Activated naive CD4-positive, alpha-beta T cell treated with anti-CD3 and anti-CD28 coated beads, Interleukin-2, amount 50 U/mL, for 24 hours (primary cell): Measurements from ENCODE around the gene RANBP9.

Experiments used
- H3K27ac Mint-ChIP-seq: one replicate; pipeline ENCODE4 v1.8.0; 2021; ENCODE audit warnings: mild to moderate bottlenecking, mixed read lengths
- H3K27me3 Mint-ChIP-seq: one replicate; pipeline ENCODE4 v1.8.0; 2021; ENCODE audit warnings: mixed read lengths
- H3K36me3 Mint-ChIP-seq: one replicate; pipeline ENCODE4 v1.8.0; 2021; ENCODE audit warnings: mixed read lengths
- H3K4me1 Mint-ChIP-seq: one replicate; pipeline ENCODE4 v1.8.0; 2021; ENCODE audit warnings: mixed read lengths
- H3K4me3 Mint-ChIP-seq: one replicate; pipeline ENCODE4 v1.8.0; 2021; ENCODE audit warnings: mild to moderate bottlenecking, mixed read lengths
- H3K9me3 Mint-ChIP-seq: one replicate; pipeline ENCODE4 v1.8.0; 2021; ENCODE audit warnings: mixed read lengths

RANBP9 gene

DNA sequence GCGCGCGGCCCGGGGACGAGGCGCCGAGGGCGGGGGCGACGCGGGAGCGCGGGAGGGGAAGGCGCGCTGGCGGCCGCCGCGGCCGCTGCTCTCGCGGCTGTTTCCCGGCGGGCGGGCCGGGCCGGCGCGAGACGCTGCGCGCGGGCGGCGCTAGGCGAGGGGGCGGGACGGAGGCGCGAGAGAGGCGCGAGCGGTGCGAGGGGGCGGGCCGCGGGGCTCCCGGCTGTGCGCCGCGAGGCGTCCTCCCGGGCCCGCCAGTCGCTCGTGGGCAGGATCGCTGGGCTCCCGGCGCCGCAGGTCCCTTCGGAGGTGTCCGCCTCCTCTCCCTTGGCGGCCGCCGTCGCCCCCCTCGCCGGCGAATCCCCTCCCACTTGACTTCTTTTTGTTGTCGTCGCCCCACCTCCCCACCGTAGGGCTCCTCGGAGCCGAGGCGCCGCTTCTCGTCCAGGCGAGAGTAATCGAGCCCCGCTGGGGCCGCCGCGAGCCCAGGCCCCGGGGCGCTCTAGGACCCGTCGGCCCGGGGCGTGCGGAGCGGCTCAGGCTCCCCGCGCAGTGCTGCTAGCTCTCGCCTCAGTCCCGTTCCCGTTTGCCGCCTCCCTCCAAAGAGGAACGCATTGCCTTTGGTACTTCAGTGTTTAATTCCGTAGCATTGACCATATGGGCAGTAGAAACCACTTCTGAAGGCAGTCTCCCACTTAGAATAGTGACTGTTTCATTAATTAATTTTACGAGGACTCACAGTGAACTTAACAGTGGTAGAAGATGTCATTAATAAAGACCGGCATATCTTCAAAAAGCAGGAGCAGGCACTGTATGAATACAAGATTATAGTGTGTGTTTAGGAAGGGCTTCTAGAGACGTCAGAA is at the start of gene RANBP9:
Gene RANBP9 (minus strand): TSS at position 103 of the 866 bp plus-strand sequence. CDS start 330 bp downstream, outside the sequence.
- no peaks in the 10 kb centered on the region for H3K9me3 Mint-ChIP-seq
- H3K27ac Mint-ChIP-seq, result peak within 1 kb of the TSS; percentile 99
- peaks cover 9% of the 10 kb centered on the region for H3K36me3 Mint-ChIP-seq
- no peaks in the 10 kb centered on the region for H3K27me3 Mint-ChIP-seq
- H3K4me1 Mint-ChIP-seq, result peaks cover 57% of the 10 kb centered on the region
- peak within 1 kb of the TSS; percentile 98 for H3K4me3 Mint-ChIP-seq

DNA sequence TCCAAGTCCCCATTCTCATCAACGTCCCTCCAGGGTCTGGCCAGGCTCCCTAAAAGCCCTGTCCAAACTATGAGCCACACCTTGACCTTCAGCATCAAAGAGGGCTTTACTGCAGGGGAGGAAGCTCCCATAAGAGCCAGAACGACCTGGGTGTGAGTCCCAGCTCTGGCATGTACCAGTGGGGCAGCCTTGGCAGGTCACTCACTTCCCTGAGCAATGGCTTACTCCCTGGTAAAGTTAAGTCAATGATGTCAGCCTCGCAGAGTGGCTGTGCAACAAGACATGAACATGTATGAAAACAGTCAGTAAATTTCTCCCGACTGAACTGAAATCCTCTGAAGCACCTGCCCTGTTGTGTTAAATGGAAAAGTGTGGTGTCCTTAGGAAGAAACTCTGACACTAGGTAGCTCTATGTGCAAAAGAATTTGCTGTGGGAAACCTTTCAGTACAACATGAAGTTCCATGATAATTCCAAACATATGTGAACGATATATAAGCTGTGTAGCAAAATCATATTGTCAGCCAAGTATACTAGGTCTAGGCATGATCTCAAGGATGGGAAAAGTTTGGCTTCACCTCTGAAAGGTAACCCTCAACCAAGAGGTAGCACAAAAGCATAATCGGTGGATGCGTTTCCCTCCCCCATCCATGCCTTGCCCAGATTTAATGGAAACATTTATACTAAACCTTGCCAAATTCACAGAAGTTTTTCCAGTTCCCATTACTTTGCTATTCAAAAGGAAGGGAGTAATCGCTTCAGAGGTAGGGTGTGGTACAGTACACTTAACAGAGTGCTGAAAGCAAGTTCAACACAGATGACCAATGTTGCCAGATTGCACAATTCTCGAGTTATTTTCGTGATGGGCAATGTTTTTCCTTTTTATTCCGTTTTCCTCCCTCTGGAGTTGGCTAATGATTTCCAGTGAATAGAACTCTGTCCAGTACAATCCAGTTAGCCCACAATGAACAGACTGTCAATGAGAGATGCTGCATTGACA is 49.0 kb upstream of the RANBP9 start:
- Mint-ChIP-seq H3K27ac (peak overlapping the region; percentile 68), H3K9me3 (no peaks in the 10 kb centered on the region), H3K4me3 (no peak overlapping the region), H3K36me3 (no peaks in the 10 kb centered on the region), H3K27me3 (no peaks in the 10 kb centered on the region), H3K4me1 (peaks cover 27% of the 10 kb centered on the region)

DNA sequence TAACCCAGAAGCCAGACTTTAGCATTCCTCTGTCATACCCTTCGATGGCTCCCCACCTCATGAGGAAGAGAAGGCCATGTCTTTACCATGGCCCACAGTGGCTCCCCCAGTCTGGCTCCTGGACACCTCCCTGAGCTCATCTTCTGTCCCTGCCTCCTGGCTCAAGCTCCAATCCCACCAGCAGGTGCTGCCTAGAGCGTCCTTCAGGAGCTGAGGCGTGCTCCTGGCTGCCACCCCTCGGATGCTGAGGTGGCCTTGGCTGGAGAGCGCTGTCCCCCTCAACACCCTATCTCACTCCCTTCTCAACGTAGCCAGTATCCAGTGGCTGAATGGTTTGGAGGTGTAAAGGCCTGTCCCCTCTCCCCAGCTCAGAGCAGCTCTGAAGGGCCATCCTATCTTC is 47.4 kb upstream of the RANBP9 start:
- Mint-ChIP-seq H3K27me3 (no peaks in the 10 kb centered on the region), H3K4me1 (peaks cover 25% of the 10 kb centered on the region), H3K27ac (peak overlapping the region; percentile 13), H3K9me3 (no peaks in the 10 kb centered on the region), H3K36me3 (no peaks in the 10 kb centered on the region), H3K4me3 (no peak overlapping the region)

DNA sequence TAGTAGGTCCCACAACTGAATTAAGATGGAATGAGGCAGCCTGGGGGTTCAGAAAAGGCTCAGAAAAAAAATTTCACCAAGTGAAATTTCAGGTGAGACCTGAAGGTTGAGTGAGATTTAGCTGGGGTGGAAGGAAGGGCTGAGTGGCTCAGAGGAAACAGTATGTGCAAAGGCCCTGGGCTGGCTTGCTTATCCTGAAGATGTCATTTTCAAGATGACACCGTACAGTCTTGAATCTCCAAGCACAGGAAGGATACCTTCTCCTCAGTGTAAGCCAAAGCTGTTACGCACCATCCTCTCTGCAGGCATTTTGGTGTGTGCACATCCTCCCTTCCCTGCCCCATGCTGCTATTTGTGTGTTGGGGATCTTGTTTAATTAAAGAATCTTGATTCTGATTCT is 43.0 kb upstream of the RANBP9 start:
- no peaks in the 10 kb centered on the region for H3K36me3 Mint-ChIP-seq
- H3K27ac Mint-ChIP-seq, result no peak overlapping the region
- no peaks in the 10 kb centered on the region for H3K9me3 Mint-ChIP-seq
- H3K4me1 Mint-ChIP-seq, result no peaks in the 10 kb centered on the region
- no peaks in the 10 kb centered on the region for H3K27me3 Mint-ChIP-seq
- H3K4me3 Mint-ChIP-seq, result no peak overlapping the region

DNA sequence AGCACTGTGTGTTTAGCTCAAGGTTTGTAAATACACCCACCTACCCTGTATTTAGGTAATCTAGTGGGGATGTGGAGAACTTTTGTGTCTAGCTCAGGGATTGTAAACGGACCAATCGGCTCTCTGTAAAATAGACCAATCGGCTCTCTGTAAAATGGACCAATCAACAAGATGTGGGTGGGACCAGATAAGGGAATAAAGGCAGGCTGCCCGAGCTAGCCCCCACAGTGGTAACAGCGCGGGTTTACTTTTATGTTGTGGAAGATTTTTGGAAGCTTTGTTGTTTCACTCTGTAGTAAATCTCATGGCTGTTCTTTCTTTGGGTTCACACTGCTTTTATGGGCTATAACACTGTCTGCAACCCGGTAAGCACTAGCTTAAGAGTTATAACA is 32.1 kb upstream of the RANBP9 start:
- Mint-ChIP-seq H3K36me3 (no peaks in the 10 kb centered on the region), H3K9me3 (no peaks in the 10 kb centered on the region), H3K4me3 (no peak overlapping the region), H3K27ac (no peak overlapping the region), H3K27me3 (no peaks in the 10 kb centered on the region), H3K4me1 (peaks cover 3% of the 10 kb centered on the region)

DNA sequence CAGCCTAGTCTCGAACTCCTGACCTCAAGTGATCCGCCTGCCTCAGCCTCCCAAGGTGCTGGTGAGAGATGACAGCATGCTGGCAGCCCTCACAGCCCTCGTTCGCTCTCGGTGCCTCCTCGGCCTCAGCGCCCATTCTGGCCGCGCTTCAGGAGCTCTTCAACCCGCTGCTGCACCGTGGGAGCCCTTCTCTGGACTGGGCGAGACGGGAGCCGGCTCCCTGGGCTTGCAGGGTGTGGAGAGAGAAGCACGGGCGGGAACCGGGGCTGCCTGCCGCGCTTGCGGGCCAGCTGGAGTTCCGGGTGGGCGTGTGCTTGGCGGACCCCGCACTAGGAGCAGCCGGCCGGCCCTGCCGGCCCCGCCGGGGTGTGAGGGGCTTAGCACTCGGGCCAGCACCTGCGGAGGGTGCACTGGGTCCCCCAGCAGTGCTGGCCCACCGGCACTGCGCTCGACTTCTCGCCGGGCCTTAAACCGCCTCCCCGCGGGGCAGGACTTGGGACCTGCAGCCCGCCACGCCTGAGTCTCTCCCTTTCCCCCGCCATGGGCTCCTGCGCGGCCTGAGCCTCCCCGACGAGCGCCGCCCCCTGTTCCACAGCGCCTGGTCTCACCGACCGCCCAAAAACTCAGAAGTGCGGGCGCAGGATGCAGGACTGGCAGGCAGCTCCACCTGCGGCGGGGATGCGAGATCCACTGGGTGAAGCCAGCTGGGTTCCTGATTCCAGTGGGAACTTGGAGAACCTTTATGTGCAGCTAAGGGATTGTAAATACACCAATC is 31.5 kb upstream of the RANBP9 start:
- Mint-ChIP-seq H3K27ac (no peak overlapping the region), H3K9me3 (no peaks in the 10 kb centered on the region), H3K4me1 (peaks cover 3% of the 10 kb centered on the region), H3K27me3 (no peaks in the 10 kb centered on the region), H3K36me3 (no peaks in the 10 kb centered on the region), H3K4me3 (no peak overlapping the region)

DNA sequence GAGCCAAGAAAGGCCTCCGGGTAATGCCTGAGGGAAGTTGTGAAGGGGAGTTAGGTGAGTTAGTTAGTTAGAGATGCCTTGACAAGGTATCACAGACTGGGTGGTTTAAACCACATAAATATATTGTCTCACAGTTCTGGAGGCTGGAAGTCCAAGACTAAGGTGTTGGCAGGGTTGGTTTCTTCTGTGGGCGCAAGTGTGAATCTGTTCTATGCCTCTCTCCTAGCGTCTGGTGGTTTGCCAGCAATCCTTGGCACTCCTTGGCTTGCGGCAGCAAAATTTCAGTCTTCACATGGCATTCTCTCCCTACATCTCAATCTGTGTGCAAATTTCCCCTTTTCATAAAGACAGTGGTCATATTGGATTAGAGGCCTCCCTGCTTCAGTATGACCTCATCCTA is 29.7 kb upstream of the RANBP9 start:
- H3K27me3 Mint-ChIP-seq, result no peaks in the 10 kb centered on the region
- no peaks in the 10 kb centered on the region for H3K9me3 Mint-ChIP-seq

DNA sequence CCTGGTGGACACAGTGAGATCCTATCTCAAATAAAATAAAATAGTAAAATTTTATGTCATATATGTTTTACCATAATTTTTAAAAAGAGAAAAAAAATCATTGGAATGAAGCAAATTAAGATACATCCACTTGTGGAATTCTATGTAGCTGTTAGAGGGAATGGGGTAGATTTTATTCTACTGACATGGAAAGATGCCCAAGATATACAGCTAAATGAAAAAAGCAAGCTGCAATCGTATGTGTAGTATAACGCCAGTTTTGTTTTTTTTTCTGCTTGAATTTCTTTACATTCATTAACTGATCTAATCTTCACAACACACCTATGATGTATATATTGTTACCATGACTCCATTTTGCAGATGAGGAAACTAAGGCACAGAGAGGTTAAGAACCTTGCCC is 23.4 kb upstream of the RANBP9 start:
- no peak overlapping the region for H3K27ac Mint-ChIP-seq
- peaks cover 3% of the 10 kb centered on the region for H3K4me1 Mint-ChIP-seq
- H3K9me3 Mint-ChIP-seq, result no peaks in the 10 kb centered on the region
- no peak overlapping the region for H3K4me3 Mint-ChIP-seq
- H3K36me3 Mint-ChIP-seq, result no peaks in the 10 kb centered on the region
- H3K27me3 Mint-ChIP-seq, result no peaks in the 10 kb centered on the region

More for the DNA sequence above, 29.7 kb upstream of the RANBP9 start:
- Mint-ChIP-seq H3K27ac (no peak overlapping the region), H3K4me3 (no peak overlapping the region), H3K4me1 (no peaks in the 10 kb centered on the region), H3K36me3 (no peaks in the 10 kb centered on the region)

DNA sequence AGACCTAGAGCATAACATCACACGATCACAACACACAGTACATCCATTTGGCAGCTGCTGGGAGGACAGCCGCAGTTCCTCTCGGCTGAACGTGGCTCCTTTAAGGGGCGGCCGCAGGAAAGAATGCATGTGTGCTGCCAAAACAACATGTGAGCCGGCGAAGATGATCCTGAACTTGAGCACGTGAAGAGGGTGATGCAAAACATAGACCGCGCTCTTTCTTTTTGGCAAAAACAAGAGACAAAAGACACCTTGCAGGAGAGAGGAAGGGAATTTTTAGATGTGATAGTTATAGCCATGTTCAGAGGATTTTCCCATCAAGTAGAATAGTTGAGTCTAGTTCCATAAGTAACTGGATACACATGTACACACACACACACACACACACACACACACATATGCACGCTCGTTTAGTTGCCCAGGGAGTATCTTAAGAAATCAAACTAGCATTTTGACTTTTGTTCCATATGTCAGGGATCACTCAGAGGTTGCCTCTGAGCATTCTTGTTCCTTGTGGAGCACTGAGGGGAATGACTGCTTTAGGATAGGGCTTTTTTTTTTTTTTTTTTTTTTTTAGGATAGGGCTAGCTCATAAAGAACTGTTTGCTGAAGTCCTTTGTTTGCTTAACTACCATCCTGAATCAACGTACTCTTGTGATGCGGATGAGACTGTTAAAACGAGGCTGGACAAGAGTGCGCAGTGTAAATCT is 21.7 kb upstream of the RANBP9 start:
- no peaks in the 10 kb centered on the region for H3K9me3 Mint-ChIP-seq
- no peaks in the 10 kb centered on the region for H3K36me3 Mint-ChIP-seq
- no peak overlapping the region for H3K4me3 Mint-ChIP-seq
- H3K27me3 Mint-ChIP-seq, result no peaks in the 10 kb centered on the region
- H3K4me1 Mint-ChIP-seq, result peaks cover 12% of the 10 kb centered on the region
- no peak overlapping the region for H3K27ac Mint-ChIP-seq

DNA sequence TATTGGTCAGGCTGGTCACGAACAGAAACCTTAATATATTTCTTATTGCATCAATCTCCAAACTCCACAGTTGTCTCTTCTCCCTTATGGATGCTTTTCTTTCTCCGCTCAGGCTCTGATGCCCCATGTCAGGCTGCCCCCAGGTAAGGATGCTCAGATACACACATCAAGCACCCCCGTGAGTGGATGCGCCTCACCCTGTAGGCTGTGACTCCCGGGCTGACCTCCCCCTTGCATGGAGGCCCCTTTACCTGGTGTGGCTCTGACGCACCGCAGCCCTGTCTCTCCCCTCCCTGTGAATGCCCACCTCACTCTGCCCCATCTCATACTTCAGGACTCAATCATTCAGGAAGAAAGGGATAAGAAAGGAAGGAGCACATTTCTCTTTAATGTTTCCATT is 19.1 kb upstream of the RANBP9 start:
- peaks cover 24% of the 10 kb centered on the region for H3K4me1 Mint-ChIP-seq
- H3K27me3 Mint-ChIP-seq, result no peaks in the 10 kb centered on the region

DNA sequence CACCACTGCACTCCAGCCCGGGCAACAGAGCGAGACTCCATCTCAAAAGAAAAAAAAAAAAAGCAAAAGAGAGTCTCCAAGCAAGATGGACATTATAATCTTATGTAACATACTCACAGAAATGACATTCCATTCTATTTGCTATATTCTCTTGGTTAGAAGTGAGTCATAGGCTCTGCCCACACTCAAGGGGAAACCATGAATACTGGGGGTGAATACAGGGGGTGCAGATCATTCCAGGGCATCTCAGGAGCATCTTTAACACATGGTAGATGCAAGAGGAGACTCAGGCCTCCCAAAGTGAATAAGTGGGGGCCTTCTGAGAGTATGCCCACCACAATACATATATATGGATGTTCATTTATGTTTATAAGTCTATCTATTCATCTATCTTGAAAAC is 18.3 kb upstream of the RANBP9 start:
- Mint-ChIP-seq H3K36me3 (no peaks in the 10 kb centered on the region), H3K9me3 (no peaks in the 10 kb centered on the region), H3K4me1 (peaks cover 32% of the 10 kb centered on the region), H3K4me3 (no peak overlapping the region), H3K27me3 (no peaks in the 10 kb centered on the region), H3K27ac (no peak overlapping the region)

More for the DNA sequence above, 19.1 kb upstream of the RANBP9 start:
- no peaks in the 10 kb centered on the region for H3K9me3 Mint-ChIP-seq
- no peak overlapping the region for H3K27ac Mint-ChIP-seq
- H3K4me3 Mint-ChIP-seq, result no peak overlapping the region
- H3K36me3 Mint-ChIP-seq, result no peaks in the 10 kb centered on the region

DNA sequence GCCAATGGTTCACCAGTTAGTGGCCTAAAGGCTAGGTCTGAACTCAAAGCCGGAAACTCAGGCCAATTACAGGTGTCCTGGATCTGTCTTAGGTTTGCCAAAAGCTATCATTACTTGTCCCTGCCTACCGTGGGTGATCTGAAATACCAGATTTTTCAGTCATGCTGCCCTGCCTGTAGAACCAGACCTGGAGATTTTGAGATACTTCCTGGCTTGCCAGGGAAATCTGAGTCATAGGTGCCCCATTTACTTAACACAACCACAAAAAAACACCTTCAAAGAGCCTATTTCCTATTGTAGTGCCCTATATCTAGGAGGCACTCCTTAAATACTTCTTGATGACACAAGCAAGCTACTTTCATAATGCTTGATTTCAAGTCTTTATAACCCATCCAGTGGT is 13.9 kb upstream of the RANBP9 start:
- H3K9me3 Mint-ChIP-seq, result no peaks in the 10 kb centered on the region
- no peaks in the 10 kb centered on the region for H3K27me3 Mint-ChIP-seq
- peaks cover 50% of the 10 kb centered on the region for H3K4me1 Mint-ChIP-seq
- peak overlapping the region; percentile 96 for H3K27ac Mint-ChIP-seq
- no peaks in the 10 kb centered on the region for H3K36me3 Mint-ChIP-seq
- H3K4me3 Mint-ChIP-seq, result peak overlapping the region; percentile 61

DNA sequence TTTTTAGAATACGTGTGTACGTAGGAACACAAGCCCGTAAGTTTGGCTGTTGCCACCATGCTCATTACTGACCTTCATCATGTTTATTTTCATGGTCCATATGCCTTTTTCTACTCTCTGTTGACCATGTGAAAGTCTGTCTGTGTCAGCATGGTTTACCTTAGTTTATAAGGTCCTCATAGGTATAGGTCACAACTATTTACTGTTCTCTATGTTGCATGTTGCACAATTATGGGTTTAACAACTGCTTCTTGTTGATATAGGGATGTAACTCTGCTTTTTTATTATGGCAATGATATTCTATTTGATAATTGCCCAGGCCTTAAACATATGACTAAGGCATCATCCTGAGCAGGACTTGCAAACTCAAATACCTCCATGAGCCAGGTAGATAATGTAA is 13.4 kb upstream of the RANBP9 start:
- Mint-ChIP-seq H3K27ac (peak overlapping the region; percentile 9), H3K27me3 (no peaks in the 10 kb centered on the region), H3K36me3 (no peaks in the 10 kb centered on the region), H3K4me1 (peaks cover 47% of the 10 kb centered on the region), H3K4me3 (peak overlapping the region; percentile 61), H3K9me3 (no peaks in the 10 kb centered on the region)

DNA sequence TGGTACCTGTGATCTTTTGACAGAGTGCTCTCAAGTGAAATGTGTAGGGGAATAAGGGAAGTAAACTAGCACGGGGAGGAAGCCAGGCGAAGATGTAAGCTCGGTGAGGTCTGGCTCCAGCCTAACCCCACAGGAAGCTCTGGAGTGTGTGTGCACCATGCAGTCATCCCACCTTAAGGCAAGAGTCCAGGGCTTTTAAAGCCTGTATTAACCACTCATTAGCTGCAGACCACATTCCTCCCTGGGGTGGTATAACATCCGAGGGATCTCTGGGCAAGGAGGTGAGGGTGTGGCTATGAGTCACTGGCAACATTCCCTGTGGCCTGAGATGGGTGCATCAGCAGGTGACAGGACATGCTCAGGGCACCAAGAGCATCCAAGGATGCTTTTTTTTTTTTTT is 12.5 kb upstream of the RANBP9 start:
- H3K4me3 Mint-ChIP-seq, result no peak overlapping the region
- peaks cover 42% of the 10 kb centered on the region for H3K4me1 Mint-ChIP-seq
- H3K36me3 Mint-ChIP-seq, result no peaks in the 10 kb centered on the region
- H3K9me3 Mint-ChIP-seq, result no peaks in the 10 kb centered on the region
- H3K27me3 Mint-ChIP-seq, result no peaks in the 10 kb centered on the region
- H3K27ac Mint-ChIP-seq, result peak overlapping the region; percentile 48

DNA sequence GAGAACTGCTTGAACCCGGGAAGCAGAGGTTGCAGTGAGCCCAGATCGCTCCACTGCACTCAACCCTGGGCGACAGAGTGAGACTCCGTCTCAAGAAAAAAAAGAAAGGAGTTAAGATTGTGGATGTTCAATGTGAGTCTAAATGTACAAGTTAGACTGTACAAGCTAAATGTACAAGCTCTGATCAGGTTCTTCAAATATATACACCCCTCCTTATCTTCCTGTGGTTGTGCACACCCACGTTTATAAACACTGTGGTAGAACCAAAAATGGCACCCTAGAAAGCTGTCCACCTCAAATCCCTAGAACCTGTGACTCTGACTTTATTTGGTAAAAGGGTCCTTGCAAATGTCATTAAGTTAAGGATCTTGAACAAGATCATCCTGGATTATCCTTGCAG is 11.2 kb upstream of the RANBP9 start:
- Mint-ChIP-seq H3K9me3 (no peaks in the 10 kb centered on the region), H3K27me3 (no peaks in the 10 kb centered on the region), H3K4me3 (no peak overlapping the region), H3K4me1 (peaks cover 41% of the 10 kb centered on the region), H3K27ac (peak overlapping the region; percentile 12), H3K36me3 (no peaks in the 10 kb centered on the region)
